H1 (cell line): ENCODE results near the gene STK11IP. TPM values are rescaled to one million over a fixed set of nuclear protein-coding genes. Genes with fewer than 3 reads are reported as not detected.

ENCODE experiments used
- CTCF ChIA-PET: fragments of 300-600 bp; sonication (Branson Sonifier 250); formaldehyde crosslinking; loops from one replicate; lab custom pipeline; 2021; ENCODE audit not compliant: partially characterized antibody; lab: Charles Lee
- POLR2A ChIA-PET: fragments of 300-600 bp; sonication (Branson Sonifier 250); formaldehyde crosslinking; loops from one replicate; lab custom pipeline; 2021; ENCODE audit warnings: inconsistent platforms; ENCODE audit not compliant: partially characterized antibody; lab: Charles Lee
- DNase-seq, 2 experiments: peaks; one replicate each; pipeline versions ENCODE4 v3.0.0 to v3.0.0-alpha.2; 2010 to 2022; ENCODE audit warnings: low spot score in 2 of 2, low read depth in 1 of 2, mixed read lengths in 1 of 2
- FAIRE-seq: peaks from 2 replicates; lab custom pipeline; 2011; peaks lifted over from hg19 to GRCh38; lab: Jason Lieb, UNC
- H2AFZ ChIP-seq: 2 replicates; pipeline ENCODE4 v1.8.1; 2012; ENCODE audit warnings: low read length, inconsistent platforms
- H2AK5ac ChIP-seq: 2 replicates; pipeline ENCODE4 v1.6.1; 2013; ENCODE audit warnings: low read depth, low read length
- H2BK120ac ChIP-seq: replicated peaks from 2 replicates; pipeline ENCODE3; 2013; ENCODE audit warnings: low read depth, low read length, inconsistent platforms
- H2BK12ac ChIP-seq: 2 replicates; pipeline ENCODE4 v1.6.1; 2013; ENCODE audit warnings: low read depth, low read length
- H2BK15ac ChIP-seq: 2 replicates; pipeline ENCODE4 v1.6.1; 2013; ENCODE audit warnings: low read length
- H2BK20ac ChIP-seq: 2 replicates; pipeline ENCODE4 v1.6.1; 2013; ENCODE audit warnings: low read length
- H2BK5ac ChIP-seq: 2 replicates; pipeline ENCODE4 v1.6.1; 2013; ENCODE audit warnings: low read depth, low read length
- H3K14ac ChIP-seq: 2 replicates; pipeline ENCODE4 v1.6.1; 2013; ENCODE audit warnings: inconsistent platforms; ENCODE audit not compliant: insufficient read length
- H3K18ac ChIP-seq: 2 replicates; pipeline ENCODE4 v1.6.1; 2013; ENCODE audit warnings: low read length; ENCODE audit errors: extremely low read depth
- H3K23ac ChIP-seq: 2 replicates; pipeline ENCODE4 v1.6.1; 2013; ENCODE audit warnings: inconsistent platforms; ENCODE audit not compliant: insufficient read length
- H3K23me2 ChIP-seq: 2 replicates; pipeline ENCODE4 v1.6.1; 2013; ENCODE audit warnings: low read depth, low read length
- H3K27ac ChIP-seq: 2 replicates; pipeline ENCODE4 v1.6.1; 2011; ENCODE audit warnings: low read depth, low read length, inconsistent platforms
- H3K27me3 ChIP-seq, 4 experiments: replicated peaks in 1 of 4; 1 replicate in 1 of 4; 2 replicates in 3 of 4; pipeline versions ENCODE4 v1.6.1 to v1.8.1; 2011 to 2013; ENCODE audit warnings: low read length in 3 of 4, mild to moderate bottlenecking in 3 of 4, inconsistent platforms in 2 of 4, mixed read lengths in 2 of 4, moderate library complexity in 1 of 4; ENCODE audit not compliant: control insufficient read depth in 3 of 4, insufficient read depth in 3 of 4; ENCODE audit errors: extremely low read depth in 1 of 4
- H3K36me3 ChIP-seq, 4 experiments: 2 replicates each; pipeline versions ENCODE4 v1.6.1 to v1.8.1; 2011 to 2013; ENCODE audit warnings: mild to moderate bottlenecking in 4 of 4, low read length in 3 of 4, moderate library complexity in 2 of 4, control low read depth in 1 of 4, inconsistent platforms in 1 of 4; ENCODE audit not compliant: insufficient read depth in 4 of 4, control insufficient read depth in 2 of 4
- H3K4ac ChIP-seq: replicated peaks from 2 replicates; pipeline ENCODE3; 2013; ENCODE audit warnings: low read length, low read depth, mixed read lengths, inconsistent platforms; ENCODE audit not compliant: insufficient read length
- H3K4me1 ChIP-seq, 4 experiments: replicated peaks in 1 of 4; 1 replicate in 1 of 4; 2 replicates in 3 of 4; pipeline versions ENCODE4 v1.6.1 to v1.8.1; 2011 to 2013; ENCODE audit warnings: low read length in 3 of 4, inconsistent platforms in 2 of 4, mixed read lengths in 1 of 4; ENCODE audit not compliant: insufficient read depth in 4 of 4, control insufficient read depth in 3 of 4
- H3K4me2 ChIP-seq, 2 experiments: 2 replicates each; pipeline versions ENCODE4 v1.6.1 to v1.8.1; 2011 to 2013; ENCODE audit warnings: low read depth in 2 of 2, low read length in 2 of 2, control low read depth in 1 of 2, inconsistent platforms in 1 of 2, mild to moderate bottlenecking in 1 of 2; ENCODE audit not compliant: insufficient read depth in 1 of 2
- H3K4me3 ChIP-seq, 4 experiments: fragments of 200-600, 300-600 bp in 1 of 4; sonication (generic), shearing (Covaris generic), sonication (Bioruptor Twin) in 1 of 4; 2 replicates each; pipeline versions ENCODE4 v1.5.1 to v1.8.1; 2011 to 2016; ENCODE audit warnings: low read length in 4 of 4, low read depth in 3 of 4, control low read depth in 2 of 4, inconsistent platforms in 2 of 4, mild to moderate bottlenecking in 2 of 4, mixed read lengths in 1 of 4, moderate library complexity in 1 of 4; ENCODE audit not compliant: insufficient read depth in 2 of 4; ENCODE audit errors: extremely low read depth in 1 of 4
- H3K56ac ChIP-seq: replicated peaks from 2 replicates; pipeline ENCODE3; 2013; ENCODE audit warnings: low read depth, mild to moderate bottlenecking, mixed read lengths, low read length, inconsistent platforms; ENCODE audit not compliant: insufficient read length
- H3K79me1 ChIP-seq: 2 replicates; pipeline ENCODE4 v1.6.1; 2013; ENCODE audit warnings: low read depth, low read length, control low read depth
- H3K79me2 ChIP-seq, 2 experiments: 2 replicates each; pipeline versions ENCODE4 v1.6.1 to v1.8.1; 2012 to 2013; ENCODE audit warnings: low read length in 2 of 2, mild to moderate bottlenecking in 2 of 2, inconsistent platforms in 1 of 2; ENCODE audit not compliant: insufficient read depth in 2 of 2, control insufficient read depth in 1 of 2
- H3K9ac ChIP-seq, 4 experiments: replicated peaks in 1 of 4; 1 replicate in 1 of 4; 2 replicates in 3 of 4; pipeline versions ENCODE4 v1.6.1 to v1.8.1; 2011 to 2013; ENCODE audit warnings: low read depth in 3 of 4, low read length in 3 of 4, control low read depth in 2 of 4, mild to moderate bottlenecking in 2 of 4, moderate library complexity in 2 of 4, inconsistent platforms in 1 of 4; ENCODE audit errors: extremely low read depth in 1 of 4
- H3K9me3 ChIP-seq, 2 experiments: 2 replicates each; pipeline versions ENCODE4 v1.6.1 to v1.8.1; 2012 to 2013; ENCODE audit warnings: mild to moderate bottlenecking in 2 of 2, moderate library complexity in 2 of 2, control low read depth in 1 of 2, inconsistent platforms in 1 of 2, low read depth in 1 of 2, low read length in 1 of 2, mixed read lengths in 1 of 2; ENCODE audit not compliant: insufficient read depth in 2 of 2
- H4K20me1 ChIP-seq, 2 experiments: replicated peaks in 1 of 2; 2 replicates each; pipeline versions ENCODE3 to v1.8.1; 2011 to 2013; ENCODE audit warnings: inconsistent platforms in 2 of 2, low read length in 2 of 2, mild to moderate bottlenecking in 1 of 2; ENCODE audit not compliant: insufficient read depth in 2 of 2, control insufficient read depth in 1 of 2
- H4K5ac ChIP-seq: 2 replicates; pipeline ENCODE4 v1.6.1; 2013; ENCODE audit warnings: low read length, low read depth, mixed read lengths, inconsistent platforms; ENCODE audit not compliant: insufficient read length
- H4K8ac ChIP-seq: 2 replicates; pipeline ENCODE4 v1.8.0; 2013; ENCODE audit warnings: mild to moderate bottlenecking, moderate library complexity, low read length, inconsistent platforms; ENCODE audit not compliant: insufficient read depth; ENCODE audit errors: extremely low read depth
- H4K91ac ChIP-seq: replicated peaks from 2 replicates; pipeline ENCODE3; 2013; ENCODE audit warnings: low read length, mixed read lengths, inconsistent platforms; ENCODE audit not compliant: insufficient read length
- ASH2L ChIP-seq: fragments of 200-600, 300-600 bp; sonication (generic); IDR thresholded peaks from one replicate; pipeline ENCODE4 v1.7.1; 2017; ENCODE audit warnings: low read length
- RAD21 ChIP-seq, 2 experiments: IDR thresholded peaks in 1 of 2; conservative IDR thresholded peaks in 1 of 2; 2 replicates each; pipeline ENCODE4 v1.6.1; 2011; ENCODE audit warnings: low read depth in 2 of 2, low read length in 2 of 2, improper control_type of control experiment in 1 of 2, inconsistent platforms in 1 of 2, mild to moderate bottlenecking in 1 of 2, moderate library complexity in 1 of 2
- WGBS, 2 experiments: shearing (Covaris generic) in 1 of 2; methylation state at CpG; one replicate each; pipeline versions ENCODE4 v1.1.6 to v1.1.7; 2013 to 2015; ENCODE audit warnings: low lambda C conversion rate in 2 of 2, mixed read lengths in 2 of 2, inconsistent platforms in 1 of 2, low coverage in 1 of 2, missing lambda C conversion rate in 1 of 2; ENCODE audit not compliant: insufficient replicate concordance in 2 of 2, insufficient coverage in 1 of 2, insufficient read length in 1 of 2; ENCODE audit errors: extremely low coverage in 1 of 2, missing lambda C conversion rate in 1 of 2; 5-methylcytosine and 5-hydroxymethylcytosine counted together
- polyA plus RNA-seq, 7 experiments: library from polyadenylated mRNA; depleted of rRNA in 3 of 7; stranded (reverse) in 5 of 7; unstranded in 2 of 7; fragments of >200 nt in 5 of 7; fragments of 200-250 nt in 2 of 7; gene quantifications; 1 replicate in 5 of 7; 2 replicates in 1 of 7; 4 replicates in 1 of 7; pipeline versions ENCODE4 v1.2.1 to v1.2.3, GENCODE V29; 2011 to 2013; ENCODE audit warnings: missing spikeins in 2 of 7, mixed read lengths in 2 of 7
- total RNA-seq: library from RNA; stranded (reverse); fragmentation: NEBNext Ultra II Directional; extraction: Animal tissue kit (Norgen Biotek cat#: 25700); gene quantifications from 2 replicates; pipeline ENCODE4 v1.2.1, GENCODE V29; 2021

STK11IP gene
- total and polyA plus RNA-seq, 2 of the 8 experiments (the other 6 are each of a cell fraction or from before 2014, with no cell fraction given) = 18.5 to 29.6 TPM

DNA sequence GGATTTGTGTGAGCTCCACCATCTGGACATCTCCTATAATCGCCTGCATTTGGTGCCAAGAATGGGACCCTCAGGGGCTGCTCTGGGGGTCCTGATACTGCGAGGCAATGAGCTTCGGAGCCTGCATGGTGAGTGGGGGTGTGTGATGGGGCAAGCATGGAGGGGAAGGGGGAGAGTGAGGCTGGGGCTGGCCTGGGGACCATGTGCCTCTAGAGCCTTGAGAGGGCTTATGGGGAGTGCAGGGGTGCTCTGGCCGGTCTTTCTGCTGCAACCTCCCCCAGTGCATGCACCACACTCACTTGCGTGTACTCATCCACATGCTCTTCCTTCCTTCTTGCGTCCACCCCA is 7.9 kb downstream of the STK11IP start:
- H2AFZ ChIP-seq = no peak overlapping the region
- no peaks in the 10 kb centered on the region for H3K79me1 ChIP-seq
- CTCF ChIA-PET = interaction anchor here (0.6 to 7.1 kb wide), 15 partner anchors 10 to 148 kb away, joined by 3 to 54 read pairs (median 3); partner anchors contain the start of genes CHPF and TMEM198
- H4K91ac ChIP-seq = no peak overlapping the region
- POLR2A ChIA-PET = interaction anchor here (1.0 kb wide), 1 partner anchor 8 kb away, joined by 3 read pairs; no protein-coding TSS in a partner anchor
- H4K8ac ChIP-seq = no peak overlapping the region
- H2BK12ac ChIP-seq = no peak overlapping the region
- H3K27me3 ChIP-seq = no peaks in the 10 kb centered on the region
- no peaks in the 10 kb centered on the region for H3K79me2 ChIP-seq
- TF ChIP-seq RAD21 (IDR thresholded peaks at IDR 0.05 in 1 of 2, conservative IDR thresholded peaks at IDR 0.05 in 1 of 2; ENCODE audit: low read depth in 2 of 2, low read length in 2 of 2) (0 out of 4 replicates have a peak, but pooled peaks of 1 of the 2 experiments have one; percentile 3), ASH2L (no peak)
- DNase-seq = no peak
- H2BK5ac ChIP-seq = no peak overlapping the region
- no peak overlapping the region for H2BK20ac ChIP-seq
- H3K14ac ChIP-seq = no peak overlapping the region
- no peak overlapping the region for H2BK15ac ChIP-seq
- H3K9ac ChIP-seq = no peak overlapping the region
- H4K5ac ChIP-seq = no peak overlapping the region
- no peak overlapping the region for H2BK120ac ChIP-seq
- FAIRE-seq = no peak
- no peak overlapping the region for H3K27ac ChIP-seq
- H3K4me3 ChIP-seq = no peak overlapping the region
- peaks cover 0 to 15% (median 2%) of the 10 kb centered on the region in 4 experiments; a peak in 5 of 8 replicates for H3K36me3 ChIP-seq
- no peak overlapping the region for H3K18ac ChIP-seq
- WGBS, 2 experiments = 91% methylated on average over 6 of the region's 6 CpGs; no CpG with 5 or more reads in 1 of the 2 experiments
- H3K56ac ChIP-seq = no peak overlapping the region
- H3K4me2 ChIP-seq = no peak overlapping the region
- H2AK5ac ChIP-seq = no peak overlapping the region
- H4K20me1 ChIP-seq = peaks cover 0 to 2% of the 10 kb centered on the region in 2 experiments
- no peak overlapping the region for H3K23ac ChIP-seq
- H3K4me1 ChIP-seq = no peaks in the 10 kb centered on the region; a peak in 1 of 7 replicates
- no peak overlapping the region for H3K4ac ChIP-seq
- H3K23me2 ChIP-seq = no peaks in the 10 kb centered on the region
- H3K9me3 ChIP-seq = no peaks in the 10 kb centered on the region
